ENCODE results near the gene MC4R.
"Not testable (repeated sequence)": the region's sequence is repeated elsewhere in the genome, so short reads cannot be mapped to it uniquely, and the experiment has no call there.

The MC4R gene

DNA sequence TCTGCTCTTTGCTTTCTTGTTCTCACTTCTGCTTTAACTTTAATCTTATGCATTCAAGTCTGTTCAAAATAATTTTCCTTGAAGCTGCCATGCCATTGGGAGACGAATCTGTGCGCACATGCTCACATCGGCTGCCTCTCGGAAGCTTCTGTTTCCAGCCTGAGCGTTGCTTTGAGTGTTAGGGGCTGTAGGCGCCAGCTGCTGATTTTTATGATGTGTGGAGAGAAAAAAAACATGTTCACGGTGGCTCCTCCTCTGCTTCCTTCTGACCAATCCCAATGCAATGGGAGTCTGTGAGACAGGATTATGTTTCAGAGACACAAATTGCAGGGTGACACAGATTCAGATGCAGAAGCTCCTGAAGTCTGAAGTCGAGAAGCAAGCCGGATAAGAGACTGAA is at the start of gene MC4R:
TSS of gene MC4R (minus strand) at position 180 of the 400 bp plus-strand sequence. CDS start 426 bp downstream, outside the sequence.
- DNase-seq = peak; percentile 72

GRCh38 chr18:60422306-60422705 is 49.7 kb upstream of the MC4R start:
- not testable (repeated sequence) for DNase-seq

GRCh38 chr18:60421356-60422118 is 49.0 kb upstream of the MC4R start:
- DNase-seq = no peak

DNA sequence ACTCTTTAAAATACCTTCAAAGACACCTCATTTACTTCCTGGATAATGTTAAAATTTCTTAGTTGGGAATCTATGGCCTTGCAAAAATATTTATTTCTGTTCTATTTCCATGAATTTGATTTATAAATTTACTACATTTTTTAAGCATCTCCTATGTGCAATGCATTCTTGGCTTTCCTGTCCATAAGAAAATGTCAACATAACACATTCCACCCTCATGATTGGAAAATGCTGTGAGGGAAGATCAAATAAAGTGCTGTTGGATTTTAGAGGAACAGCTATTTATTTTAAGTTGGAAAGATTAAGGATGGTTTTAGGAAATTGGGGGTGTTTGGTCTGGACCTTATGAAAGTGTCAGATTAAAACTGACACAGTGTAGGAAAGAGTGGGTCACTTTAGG is 45.4 kb upstream of the MC4R start:
- DNase-seq = no peak

GRCh38 chr18:60413944-60414547 is 41.5 kb upstream of the MC4R start:
- no peak for DNase-seq

DNA sequence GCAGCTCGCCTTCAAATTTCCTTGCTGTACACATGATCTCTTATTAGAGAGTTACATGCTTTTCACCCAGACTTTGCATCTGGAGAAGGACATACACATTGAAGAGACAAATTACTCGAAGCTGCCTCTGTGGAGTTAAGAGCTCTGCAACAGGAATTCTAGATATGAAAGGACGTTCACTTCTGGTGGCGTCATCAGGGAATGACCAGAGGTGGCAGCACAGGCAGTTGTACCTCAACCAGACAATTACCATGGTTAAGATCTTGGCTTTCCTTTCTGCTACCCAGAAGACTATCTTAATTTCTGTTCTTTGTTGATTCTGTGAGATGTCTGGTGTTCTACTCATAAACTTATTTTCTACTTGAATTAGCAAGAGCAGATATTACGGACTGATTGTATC is 39.1 kb upstream of the MC4R start:
- DNase-seq = no peak

- no peak for DNase-seq
Observed at GRCh38 chr18:60406721-60407120, 34.1 kb upstream of the MC4R start.

DNA sequence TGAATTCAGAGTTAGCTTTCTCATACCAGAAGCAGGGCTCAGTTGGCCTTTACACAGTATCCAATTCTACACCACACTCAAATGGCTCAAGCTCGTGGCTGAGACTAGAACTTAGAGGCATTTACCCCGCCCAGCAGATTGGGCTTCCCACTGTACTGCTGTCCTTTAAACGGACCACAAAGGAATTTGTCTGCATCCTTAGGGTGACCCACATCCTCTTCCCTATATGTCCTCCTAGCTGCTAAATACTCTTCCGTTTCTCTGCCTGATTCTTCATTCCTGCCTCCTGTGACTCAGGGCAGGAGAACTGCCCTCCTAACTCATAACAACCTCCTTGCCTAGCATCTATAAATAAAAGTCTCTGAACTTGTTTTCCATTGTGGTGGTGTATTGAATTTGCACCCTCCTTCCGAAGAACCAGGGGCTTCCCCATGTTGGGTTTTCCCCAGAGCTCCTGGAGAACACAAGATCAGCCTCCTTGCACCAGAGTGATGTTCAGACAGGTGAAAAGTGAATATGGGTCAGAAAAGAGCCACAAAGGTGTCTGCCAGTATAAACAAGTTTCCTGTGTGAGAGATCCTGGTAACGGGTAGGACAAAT is 32.0 kb upstream of the MC4R start:
- DNase-seq = no peak

DNA sequence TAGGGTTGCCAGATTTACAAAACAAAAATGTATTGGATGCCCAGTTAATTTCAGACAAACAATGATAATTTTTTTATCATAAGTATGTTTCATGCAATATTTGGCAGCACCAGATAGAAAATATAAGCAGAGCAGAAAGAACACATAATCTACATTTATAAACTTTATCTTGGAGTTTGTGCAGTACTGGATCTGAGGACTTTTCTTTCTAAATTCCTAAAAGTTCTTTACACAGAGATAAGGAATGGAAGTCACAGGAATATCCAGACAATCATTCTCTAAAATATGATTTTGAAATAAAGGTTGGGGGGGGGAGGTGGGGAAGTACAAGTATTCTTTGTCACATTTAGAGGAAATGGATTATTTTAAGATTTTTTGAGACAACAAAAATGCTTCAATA is 28.8 kb upstream of the MC4R start:
- DNase-seq = no peak

DNA sequence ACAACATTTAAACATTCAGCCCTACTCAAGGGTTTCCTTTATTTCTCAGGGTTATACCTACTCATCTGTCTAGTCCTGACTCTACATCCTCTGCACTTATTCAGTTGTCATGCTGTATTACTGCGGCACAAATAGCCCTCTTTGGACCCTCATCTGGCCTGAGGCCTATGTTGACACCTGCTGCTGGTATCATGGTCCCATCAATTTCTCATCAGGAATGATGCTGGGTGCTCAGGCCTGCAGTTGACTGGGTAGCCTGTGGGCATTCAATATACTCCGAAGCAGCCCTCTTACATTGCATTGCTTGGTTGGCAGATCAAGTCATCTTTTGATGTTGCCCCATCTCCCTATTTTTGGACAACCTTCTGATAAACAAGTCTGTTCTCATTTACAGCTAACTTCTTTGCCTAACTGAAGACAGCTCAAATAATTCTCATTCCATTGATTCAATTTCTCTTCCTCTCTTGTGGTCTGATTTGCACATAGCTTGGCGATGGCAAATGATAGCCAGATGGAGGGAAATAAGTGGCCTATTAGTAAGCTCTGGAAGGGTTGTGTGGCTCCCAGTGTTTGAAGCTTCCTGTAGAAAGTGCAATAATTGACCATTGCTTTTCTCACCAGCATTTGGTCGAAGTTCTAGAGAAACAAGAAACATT is 19.1 kb upstream of the MC4R start:
- DNase-seq = no peak

GRCh38 chr18:60389314-60389713 is 16.7 kb upstream of the MC4R start:
- DNase-seq = no peak

DNA sequence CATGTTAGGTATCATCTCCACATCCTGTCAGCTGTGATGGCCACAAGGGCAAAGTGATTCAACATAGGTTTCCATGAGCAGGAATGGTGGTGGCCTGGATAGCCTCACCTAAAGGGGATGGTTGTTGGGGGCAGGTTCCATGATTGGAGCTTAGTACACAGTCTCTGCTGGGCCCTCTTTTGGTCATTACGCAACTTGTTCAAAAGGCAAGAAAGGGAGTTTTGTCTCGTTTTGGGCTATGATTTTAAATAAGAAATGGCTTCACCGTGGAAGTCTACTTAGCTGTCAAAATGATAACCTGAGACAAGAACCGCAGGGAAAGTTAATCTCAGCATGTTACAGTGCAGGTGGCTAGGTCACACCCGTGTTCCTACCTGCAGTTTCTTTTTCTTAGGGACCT is 13.1 kb upstream of the MC4R start:
- no peak for DNase-seq

DNA sequence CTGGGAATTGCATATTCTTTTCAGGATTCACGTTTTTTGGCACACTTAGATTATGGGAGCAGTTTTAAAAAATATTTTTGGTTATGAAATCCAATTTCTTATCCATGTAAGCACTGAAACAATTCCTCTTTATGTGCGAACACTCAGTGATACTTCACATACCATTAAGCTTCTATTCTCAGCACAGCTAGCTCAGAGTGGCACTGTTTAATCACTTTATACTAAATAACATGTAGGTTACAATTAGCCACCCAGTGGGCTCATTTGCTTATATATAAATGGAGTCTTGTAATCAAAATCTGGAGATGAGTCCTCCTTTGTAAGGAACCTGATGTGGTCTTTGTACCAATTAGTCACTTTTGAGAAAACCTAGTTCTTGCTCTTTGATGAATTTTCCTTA is 11.3 kb upstream of the MC4R start:
- DNase-seq = no peak

DNA sequence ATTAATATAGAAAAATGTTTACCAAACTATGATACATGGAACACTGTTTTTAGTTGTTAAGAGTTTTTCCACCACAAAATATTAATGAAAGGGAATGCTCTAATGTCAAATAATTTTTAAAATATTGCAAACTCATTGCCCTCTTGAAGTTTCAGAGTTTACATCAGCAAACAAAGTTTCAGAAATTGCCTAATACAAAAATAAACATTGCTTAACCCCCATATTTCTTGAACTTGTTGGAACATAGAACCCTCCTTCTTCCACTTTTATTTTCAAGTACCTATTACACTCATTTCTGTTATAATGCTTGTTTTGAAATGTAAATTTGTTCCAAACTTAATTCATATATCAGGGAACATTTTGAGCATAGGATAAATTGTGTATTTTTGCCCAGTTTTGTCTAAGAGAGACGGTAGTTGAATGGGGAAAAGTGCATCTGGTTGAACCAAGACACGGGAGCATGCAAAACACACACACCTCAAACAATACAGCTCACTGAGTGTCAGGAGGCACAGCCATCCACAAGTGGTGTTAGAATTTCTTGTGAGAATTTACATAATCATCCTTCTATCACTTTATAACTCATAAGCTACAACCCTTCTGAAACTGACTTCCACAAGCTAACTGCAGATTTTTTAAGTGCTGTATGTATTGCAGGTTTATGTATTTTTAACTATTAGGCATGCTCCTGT is 5.3 kb upstream of the MC4R start:
- DNase-seq = no peak

GRCh38 chr18:60372132-60372531 is 443 bp downstream of the MC4R start:
- DNase-seq = no peak

GRCh38 chr18:60358516-60358915 is 14.1 kb downstream of the MC4R start:
- no peak for DNase-seq

DNA sequence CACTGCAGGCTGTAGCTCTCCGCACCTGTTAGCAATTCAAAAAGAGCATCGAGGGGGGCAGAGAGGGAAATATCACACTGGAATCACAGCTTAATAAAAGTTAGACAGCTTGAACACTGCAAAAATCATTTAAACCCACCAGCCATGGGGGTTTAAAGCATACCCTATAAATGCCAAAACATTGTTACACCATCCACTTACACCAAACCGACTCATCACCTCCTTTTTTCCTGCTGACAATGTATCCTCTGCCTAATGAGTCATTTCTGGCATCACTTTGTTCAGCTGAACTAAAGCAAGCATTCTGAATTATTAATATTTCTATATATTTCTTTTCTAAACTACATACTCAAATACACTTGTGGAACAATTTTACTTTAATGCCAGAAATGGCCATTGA is 21.6 kb downstream of the MC4R start:
- DNase-seq = no peak

- DNase-seq = no peak
Observed at GRCh38 chr18:60350150-60350549, 22.4 kb downstream of the MC4R start.

DNA sequence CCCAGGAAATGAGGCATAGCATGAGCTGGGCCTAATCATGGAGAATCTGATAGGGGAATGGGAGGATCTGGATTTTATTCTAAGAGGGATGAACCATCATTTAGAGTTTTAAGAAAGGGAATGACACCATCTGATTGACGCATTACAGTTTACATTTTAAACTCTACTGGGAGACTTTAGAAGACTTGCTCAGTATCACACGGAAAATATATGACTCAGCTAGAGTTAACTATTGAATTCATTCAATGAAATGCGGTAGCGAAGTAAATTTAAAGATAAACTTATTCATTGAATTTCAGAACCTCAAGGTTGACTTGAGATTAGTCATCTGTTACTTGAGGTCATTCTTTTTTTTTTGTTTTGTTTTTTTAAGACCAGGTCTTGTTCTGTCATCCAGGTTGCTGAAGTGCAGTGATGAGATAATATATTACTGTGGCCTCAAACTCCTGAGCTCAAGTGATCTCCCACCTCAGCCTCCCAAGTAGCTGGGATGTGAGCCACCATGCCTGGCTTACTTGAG is 25.0 kb downstream of the MC4R start:
- no peak for DNase-seq

- DNase-seq = no peak
Observed at GRCh38 chr18:60339018-60339417, 33.6 kb downstream of the MC4R start.

DNA sequence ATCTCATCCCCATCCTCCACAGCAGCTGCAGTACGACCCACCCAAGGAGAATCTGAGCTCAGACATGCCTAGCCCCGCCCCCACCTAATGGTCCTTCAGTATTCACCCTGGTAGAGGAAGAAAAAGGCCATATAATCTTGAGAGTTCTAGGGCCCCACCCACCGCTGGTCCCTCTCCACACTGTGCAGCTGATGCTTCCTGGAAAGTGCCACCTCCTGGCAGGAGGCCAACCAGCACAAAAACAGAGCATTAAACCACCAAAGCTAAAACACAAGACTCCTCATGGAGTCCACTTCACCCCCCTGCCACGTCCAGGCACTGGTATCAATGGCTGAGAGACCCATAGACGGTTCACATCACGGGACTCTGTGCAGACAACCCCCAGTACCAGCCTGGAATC is 40.7 kb downstream of the MC4R start:
- no peak for DNase-seq

- no peak for DNase-seq
Observed at GRCh38 chr18:60329131-60329530, 43.4 kb downstream of the MC4R start.

- no peak for DNase-seq
Observed at GRCh38 chr18:60327880-60328279, 44.7 kb downstream of the MC4R start.
